GM12873 (cell line): ENCODE measurements around the gene FAM43A.
A peak's percentile ranks its signal among the peaks of the same experiment; 100 is the strongest.

ENCODE experiments used
- TF ChIP-seq, protein P1 (sequence below): IDR thresholded peaks from 2 replicates; pipeline ENCODE4 v1.5.1; 2012; ENCODE audit warnings: low read depth, mild to moderate bottlenecking, moderate library complexity, low read length, control low read depth; ENCODE audit not compliant: insufficient read depth; ENCODE audit errors: missing control alignments

FAM43A gene

DNA sequence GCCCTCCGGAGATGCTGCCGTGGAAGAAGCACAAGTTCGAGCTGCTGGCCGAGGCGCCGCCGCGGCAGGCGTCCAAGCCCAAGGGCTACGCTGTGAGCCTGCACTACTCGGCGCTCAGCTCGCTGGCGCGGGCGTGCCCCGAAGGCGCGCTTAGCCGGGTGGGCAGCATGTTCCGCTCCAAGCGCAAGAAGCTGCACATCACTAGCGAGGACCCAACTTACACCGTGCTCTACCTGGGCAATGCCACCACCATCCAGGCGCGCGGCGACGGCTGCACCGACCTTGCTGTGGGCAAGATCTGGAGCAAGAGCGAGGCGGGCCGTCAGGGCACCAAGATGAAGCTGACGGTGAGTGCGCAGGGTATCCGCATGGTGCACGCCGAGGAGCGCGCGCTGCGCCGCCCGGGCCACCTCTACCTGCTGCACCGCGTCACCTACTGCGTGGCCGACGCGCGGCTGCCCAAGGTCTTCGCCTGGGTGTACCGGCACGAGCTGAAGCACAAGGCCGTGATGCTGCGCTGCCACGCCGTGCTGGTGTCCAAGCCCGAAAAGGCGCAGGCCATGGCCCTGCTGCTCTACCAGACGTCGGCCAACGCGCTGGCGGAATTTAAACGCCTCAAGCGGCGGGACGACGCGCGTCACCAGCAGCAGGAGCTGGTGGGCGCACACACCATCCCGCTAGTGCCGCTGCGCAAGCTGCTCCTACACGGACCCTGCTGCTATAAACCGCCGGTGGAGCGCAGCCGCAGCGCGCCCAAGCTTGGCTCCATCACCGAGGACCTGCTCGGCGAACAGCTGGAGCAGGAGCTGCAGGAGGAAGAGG lies 1.3 kb downstream of the FAM43A start:
- TF ChIP-seq, protein P1, sequence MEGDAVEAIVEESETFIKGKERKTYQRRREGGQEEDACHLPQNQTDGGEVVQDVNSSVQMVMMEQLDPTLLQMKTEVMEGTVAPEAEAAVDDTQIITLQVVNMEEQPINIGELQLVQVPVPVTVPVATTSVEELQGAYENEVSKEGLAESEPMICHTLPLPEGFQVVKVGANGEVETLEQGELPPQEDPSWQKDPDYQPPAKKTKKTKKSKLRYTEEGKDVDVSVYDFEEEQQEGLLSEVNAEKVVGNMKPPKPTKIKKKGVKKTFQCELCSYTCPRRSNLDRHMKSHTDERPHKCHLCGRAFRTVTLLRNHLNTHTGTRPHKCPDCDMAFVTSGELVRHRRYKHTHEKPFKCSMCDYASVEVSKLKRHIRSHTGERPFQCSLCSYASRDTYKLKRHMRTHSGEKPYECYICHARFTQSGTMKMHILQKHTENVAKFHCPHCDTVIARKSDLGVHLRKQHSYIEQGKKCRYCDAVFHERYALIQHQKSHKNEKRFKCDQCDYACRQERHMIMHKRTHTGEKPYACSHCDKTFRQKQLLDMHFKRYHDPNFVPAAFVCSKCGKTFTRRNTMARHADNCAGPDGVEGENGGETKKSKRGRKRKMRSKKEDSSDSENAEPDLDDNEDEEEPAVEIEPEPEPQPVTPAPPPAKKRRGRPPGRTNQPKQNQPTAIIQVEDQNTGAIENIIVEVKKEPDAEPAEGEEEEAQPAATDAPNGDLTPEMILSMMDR = peak; percentile 1

DNA sequence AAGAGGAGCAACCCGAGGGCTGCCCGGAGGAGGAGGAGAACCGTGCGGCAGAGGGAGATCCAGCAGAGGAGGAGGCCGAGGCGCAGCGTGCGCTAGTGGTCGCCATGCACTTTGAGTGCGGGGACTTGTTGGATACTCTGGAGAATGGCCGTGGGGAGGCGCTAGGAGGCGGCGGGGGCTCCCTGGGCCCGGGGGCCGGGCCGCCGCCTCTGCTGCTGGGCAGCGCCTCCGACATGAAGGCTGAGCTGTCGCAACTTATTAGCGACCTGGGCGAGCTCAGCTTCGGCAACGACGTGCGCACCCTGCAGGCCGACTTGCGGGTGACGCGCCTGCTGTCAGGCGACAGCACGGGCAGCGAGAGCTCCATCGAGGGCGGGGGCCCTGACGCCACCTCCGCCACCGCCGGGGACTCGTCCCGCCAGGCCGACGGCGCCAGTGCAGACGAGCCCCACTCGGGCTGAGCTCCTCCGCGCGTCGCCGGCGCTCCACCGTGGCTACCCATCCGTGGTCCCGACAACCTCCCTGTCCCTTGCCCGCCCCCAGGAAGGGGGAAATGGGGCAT lies 2.0 kb downstream of the FAM43A start:
- TF ChIP-seq, protein P1 = peak; percentile 56

DNA sequence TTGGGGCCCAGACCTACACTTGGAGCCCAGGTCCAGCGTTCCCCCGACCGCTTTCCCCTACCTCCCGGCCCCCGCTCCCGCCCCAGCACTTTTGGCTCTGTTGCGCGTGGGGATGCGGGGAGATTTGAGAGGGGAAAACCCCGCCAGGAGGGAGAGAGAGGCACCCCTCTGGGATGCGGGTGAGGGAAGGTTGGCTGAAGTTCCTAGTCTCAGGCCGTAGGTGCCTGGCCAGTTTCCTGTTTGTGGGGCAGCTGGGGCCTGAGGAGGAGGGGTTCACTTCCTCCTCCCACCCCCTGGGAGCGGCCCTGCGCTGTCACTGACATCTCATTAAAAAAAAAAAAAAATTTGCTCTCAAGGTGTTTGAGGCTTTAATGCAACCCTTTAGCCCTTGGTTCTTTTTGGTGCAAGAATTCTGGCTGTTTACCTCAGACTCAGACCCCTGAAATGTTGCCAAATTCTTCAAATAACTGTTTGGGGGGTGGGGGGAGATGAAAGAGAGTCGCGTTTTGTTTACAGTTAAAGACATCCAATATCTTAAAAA lies 2.6 kb downstream of the FAM43A start:
- TF ChIP-seq, protein P1 = no peak

DNA sequence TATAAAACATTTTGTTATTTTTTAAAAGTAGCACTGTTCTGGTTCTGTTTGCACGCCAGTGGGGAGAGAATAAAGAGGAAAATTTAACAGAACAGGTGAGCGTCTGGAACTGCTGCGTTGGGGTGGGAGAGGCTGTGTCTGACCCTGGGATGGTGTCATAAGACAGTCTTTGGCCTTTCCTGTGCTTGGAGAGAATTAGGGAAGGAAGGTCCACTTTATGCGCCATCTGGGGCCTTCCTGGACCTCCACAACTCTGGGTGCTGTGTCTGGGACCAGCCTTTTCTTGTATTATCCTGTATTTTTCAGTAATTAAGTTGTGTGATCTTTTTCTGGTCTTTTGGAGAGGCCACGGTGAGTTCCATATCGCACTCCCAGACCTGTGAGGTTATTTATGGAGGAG lies 3.3 kb downstream of the FAM43A start:
- TF ChIP-seq, protein P1 = no peak

DNA sequence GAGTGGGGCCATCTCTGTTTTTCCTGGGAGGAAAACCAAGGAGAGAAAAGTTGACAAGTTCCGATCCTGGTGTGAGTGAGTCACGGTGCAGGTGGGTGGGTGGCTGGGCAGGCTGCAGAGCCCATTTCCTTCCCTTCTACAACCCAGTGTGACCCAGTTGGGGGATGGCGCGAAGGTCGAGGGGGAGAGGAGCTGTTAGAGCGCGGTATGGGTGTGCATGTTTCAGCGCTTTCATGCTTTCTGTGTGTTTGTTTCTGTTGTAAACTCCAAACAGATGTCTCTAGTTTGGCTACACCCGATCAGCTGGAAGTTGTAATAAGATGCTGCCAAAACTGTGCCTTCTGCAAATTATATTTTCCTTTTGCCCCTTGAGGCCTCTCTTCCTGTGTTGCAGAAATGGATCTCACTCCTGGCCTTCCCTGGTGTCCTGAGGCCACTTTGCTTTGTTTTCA lies 3.8 kb downstream of the FAM43A start:
- TF ChIP-seq, protein P1 = no peak

DNA sequence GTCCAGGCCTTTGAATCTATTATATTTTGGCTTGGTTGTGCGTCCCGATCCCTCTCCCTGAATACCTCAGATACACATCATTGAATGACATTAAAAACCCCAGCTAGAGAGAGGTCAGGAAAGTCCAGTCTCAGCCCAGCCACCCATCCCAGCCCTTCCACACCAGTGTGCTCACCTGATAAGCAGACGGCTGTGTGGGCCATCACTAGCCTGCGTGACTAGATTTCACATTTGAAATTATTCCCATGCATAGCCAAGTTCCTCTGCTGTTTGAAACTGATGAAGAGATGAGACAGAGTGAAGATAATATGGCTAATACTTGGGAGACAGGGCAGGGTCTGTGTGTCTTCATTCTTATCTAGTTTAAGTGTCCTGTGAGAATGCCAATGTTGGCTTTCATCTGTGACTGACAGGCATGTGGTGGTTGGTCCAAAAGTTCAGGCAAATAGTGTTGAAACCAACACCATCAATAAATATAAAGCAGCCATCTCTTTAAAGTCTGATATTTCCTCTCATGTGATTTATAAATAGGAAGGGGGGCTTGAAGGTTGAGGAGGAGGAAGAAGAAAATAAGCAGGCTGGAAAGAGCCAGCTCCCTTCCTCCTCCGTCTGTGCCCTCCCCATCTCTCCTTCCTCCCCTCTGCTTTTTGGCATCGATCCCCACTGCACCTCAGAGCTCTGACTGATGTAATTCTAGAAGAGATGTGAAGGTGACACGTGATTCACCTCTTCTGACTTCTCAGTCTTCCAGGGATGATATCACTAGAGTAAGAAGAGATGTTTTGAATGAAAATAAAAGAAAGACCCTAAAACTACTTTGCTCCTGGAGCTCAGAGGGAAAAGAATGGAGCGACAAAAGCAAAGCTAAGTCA lies 5.1 kb downstream of the FAM43A start:
- TF ChIP-seq, protein P1 = no peak
